H9 (cell line): ENCODE results near the gene IKZF1. TPM values are rescaled to one million over a fixed set of nuclear protein-coding genes. Genes with fewer than 3 reads are reported as not detected.

ENCODE experiments used
- DNase-seq: peaks from one replicate; pipeline ENCODE4 v3.0.0-alpha.2; 2017
- H2AFZ ChIP-seq: one replicate; pipeline ENCODE4 v1.6.1; 2013; ENCODE audit warnings: mild to moderate bottlenecking, low read length, control low read depth, moderate library complexity
- H2AK5ac ChIP-seq: 2 replicates; pipeline ENCODE4 v1.6.1; 2013; ENCODE audit warnings: low read length, control low read depth, mixed read lengths; ENCODE audit not compliant: insufficient read length
- H2BK120ac ChIP-seq: one replicate; pipeline ENCODE4 v1.6.1; 2013; ENCODE audit warnings: low read depth, mild to moderate bottlenecking, low read length, control low read depth, inconsistent platforms; ENCODE audit not compliant: poor library complexity, severe bottlenecking
- H2BK12ac ChIP-seq: 2 replicates; pipeline ENCODE4 v1.6.1; 2013; ENCODE audit warnings: low read length, control low read depth, mixed read lengths, low read depth; ENCODE audit not compliant: insufficient read length
- H2BK15ac ChIP-seq: 2 replicates; pipeline ENCODE4 v1.6.1; 2013; ENCODE audit warnings: low read depth, low read length, control low read depth
- H2BK20ac ChIP-seq: one replicate; pipeline ENCODE4 v1.6.1; 2013; ENCODE audit warnings: low read depth, mild to moderate bottlenecking, low read length, control low read depth, inconsistent platforms; ENCODE audit not compliant: poor library complexity, severe bottlenecking
- H2BK5ac ChIP-seq: 2 replicates; pipeline ENCODE4 v1.6.1; 2013; ENCODE audit warnings: low read length, control low read depth, mixed read lengths; ENCODE audit not compliant: insufficient read length
- H3K14ac ChIP-seq: 2 replicates; pipeline ENCODE4 v1.6.1; 2013; ENCODE audit warnings: low read length, control low read depth; ENCODE audit not compliant: insufficient read depth
- H3K18ac ChIP-seq: 2 replicates; pipeline ENCODE4 v1.6.1; 2013; ENCODE audit warnings: low read depth, mild to moderate bottlenecking, mixed read lengths, low read length, control low read depth; ENCODE audit not compliant: insufficient read length
- H3K23ac ChIP-seq: 2 replicates; pipeline ENCODE4 v1.6.1; 2013; ENCODE audit warnings: low read length, control low read depth, mixed read lengths, low read depth; ENCODE audit not compliant: insufficient read length
- H3K23me2 ChIP-seq: 2 replicates; pipeline ENCODE4 v1.6.1; 2013; ENCODE audit warnings: low read depth, mild to moderate bottlenecking, mixed read lengths, low read length, control low read depth; ENCODE audit not compliant: insufficient read length, poor library complexity, severe bottlenecking
- H3K27ac ChIP-seq: 2 replicates; pipeline ENCODE4 v1.5.1; 2013; ENCODE audit warnings: low read length, control low read depth, mixed read lengths, low read depth; ENCODE audit not compliant: insufficient read length
- H3K27me3 ChIP-seq: 2 replicates; pipeline ENCODE4 v1.6.1; 2013; ENCODE audit warnings: low read length, control low read depth, inconsistent platforms; ENCODE audit not compliant: insufficient read depth
- H3K4ac ChIP-seq: 2 replicates; pipeline ENCODE4 v1.6.1; 2013; ENCODE audit warnings: low read depth, mild to moderate bottlenecking, control low read depth, inconsistent platforms, low read length, moderate library complexity
- H3K4me1 ChIP-seq: 2 replicates; pipeline ENCODE4 v1.6.1; 2013; ENCODE audit warnings: low read length, control low read depth, inconsistent platforms; ENCODE audit not compliant: insufficient read depth
- H3K4me2 ChIP-seq: 2 replicates; pipeline ENCODE4 v1.6.1; 2013; ENCODE audit warnings: low read length, control low read depth, mixed read lengths; ENCODE audit not compliant: insufficient read length, insufficient read depth
- H3K56ac ChIP-seq: 2 replicates; pipeline ENCODE4 v1.6.1; 2013; ENCODE audit warnings: low read depth, mild to moderate bottlenecking, mixed read lengths, low read length, control low read depth; ENCODE audit not compliant: insufficient read length
- H3K79me1 ChIP-seq: 2 replicates; pipeline ENCODE4 v1.6.1; 2013; ENCODE audit warnings: low read depth, mild to moderate bottlenecking, moderate library complexity, low read length, control low read depth, inconsistent platforms; ENCODE audit not compliant: insufficient read depth, poor library complexity, severe bottlenecking
- H3K79me2 ChIP-seq: 2 replicates; pipeline ENCODE4 v1.6.1; 2013; ENCODE audit warnings: low read length, control low read depth, inconsistent platforms; ENCODE audit not compliant: insufficient read depth
- H3K9ac ChIP-seq: 2 replicates; pipeline ENCODE4 v1.6.1; 2013; ENCODE audit warnings: low read length, control low read depth, mixed read lengths; ENCODE audit not compliant: insufficient read length; ENCODE audit errors: extremely low read depth
- H3K9me3 ChIP-seq: one replicate; pipeline ENCODE4 v1.6.1; 2013; ENCODE audit warnings: low read depth, low read length, inconsistent platforms; ENCODE audit not compliant: control insufficient read depth
- H3T11ph ChIP-seq: one replicate; pipeline ENCODE4 v1.6.1; 2013; ENCODE audit warnings: mild to moderate bottlenecking, low read length, control low read depth, inconsistent platforms
- H4K20me1 ChIP-seq: one replicate; pipeline ENCODE4 v1.6.1; 2013; ENCODE audit not compliant: control insufficient read depth, insufficient read length, insufficient read depth
- H4K5ac ChIP-seq: 2 replicates; pipeline ENCODE4 v1.6.1; 2013; ENCODE audit warnings: low read depth, mild to moderate bottlenecking, mixed read lengths, low read length, control low read depth; ENCODE audit not compliant: insufficient read length
- H4K8ac ChIP-seq: replicated peaks from 2 replicates; pipeline ENCODE4 v1.6.1; 2013; ENCODE audit warnings: low read length, control low read depth, mixed read lengths, low read depth; ENCODE audit not compliant: insufficient read length
- H4K91ac ChIP-seq: 2 replicates; pipeline ENCODE4 v1.6.1; 2013; ENCODE audit warnings: low read depth, mild to moderate bottlenecking, moderate library complexity, mixed read lengths, low read length, control low read depth; ENCODE audit not compliant: insufficient read length
- H3K27ac Mint-ChIP-seq, 3 experiments: 2 replicates in 2 of 3; 3 replicates in 1 of 3; pipeline ENCODE4 v1.8.0; 2020 to 2021; ENCODE audit warnings: mixed read lengths in 3 of 3, mild to moderate bottlenecking in 1 of 3, moderate library complexity in 1 of 3
- H3K27me3 Mint-ChIP-seq: 2 replicates; pipeline ENCODE4 v1.8.0; 2021; ENCODE audit warnings: low read depth, mild to moderate bottlenecking, moderate library complexity, mixed read lengths
- H3K36me3 Mint-ChIP-seq, 3 experiments: 2 replicates in 2 of 3; 3 replicates in 1 of 3; pipeline ENCODE4 v1.8.0; 2020 to 2021; ENCODE audit warnings: low read depth in 3 of 3, mixed read lengths in 3 of 3; ENCODE audit not compliant: insufficient read depth in 1 of 3
- H3K4me1 Mint-ChIP-seq, 2 experiments: 2 replicates each; pipeline ENCODE4 v1.8.0; 2020; ENCODE audit warnings: mixed read lengths in 2 of 2
- H3K4me3 Mint-ChIP-seq, 2 experiments: 2 replicates in 1 of 2; 3 replicates in 1 of 2; pipeline ENCODE4 v1.8.0; 2020 to 2021; ENCODE audit warnings: mild to moderate bottlenecking in 2 of 2, mixed read lengths in 2 of 2, moderate library complexity in 1 of 2
- H3K9me3 Mint-ChIP-seq, 2 experiments: 2 replicates in 1 of 2; 3 replicates in 1 of 2; pipeline ENCODE4 v1.8.0; 2020; ENCODE audit warnings: mild to moderate bottlenecking in 2 of 2, mixed read lengths in 2 of 2, moderate library complexity in 1 of 2
- CTCF ChIP-seq: fragments of 200-600 bp; sonication (generic); conservative IDR thresholded peaks from 3 replicates; pipeline ENCODE4 v1.8.0; 2021; ENCODE audit warnings: antibody characterized with exemption, mild to moderate bottlenecking
- WGBS: extraction: QIAGEN DNeasy Blood & Tissue Kit; methylation state at CpG from one replicate; pipeline ENCODE4 v1.1.7; 2013; ENCODE audit warnings: missing lambda C conversion rate, low lambda C conversion rate, mixed read lengths; ENCODE audit not compliant: insufficient read length; ENCODE audit errors: extremely low coverage; 5-methylcytosine and 5-hydroxymethylcytosine counted together
- total RNA-seq: library from RNA; stranded (reverse); gene quantifications from 2 replicates; pipeline ENCODE4 v1.2.1, GENCODE V29; 2021

The IKZF1 gene
- total RNA-seq, 1 experiment from 2014 or later: 0.98 TPM

DNA sequence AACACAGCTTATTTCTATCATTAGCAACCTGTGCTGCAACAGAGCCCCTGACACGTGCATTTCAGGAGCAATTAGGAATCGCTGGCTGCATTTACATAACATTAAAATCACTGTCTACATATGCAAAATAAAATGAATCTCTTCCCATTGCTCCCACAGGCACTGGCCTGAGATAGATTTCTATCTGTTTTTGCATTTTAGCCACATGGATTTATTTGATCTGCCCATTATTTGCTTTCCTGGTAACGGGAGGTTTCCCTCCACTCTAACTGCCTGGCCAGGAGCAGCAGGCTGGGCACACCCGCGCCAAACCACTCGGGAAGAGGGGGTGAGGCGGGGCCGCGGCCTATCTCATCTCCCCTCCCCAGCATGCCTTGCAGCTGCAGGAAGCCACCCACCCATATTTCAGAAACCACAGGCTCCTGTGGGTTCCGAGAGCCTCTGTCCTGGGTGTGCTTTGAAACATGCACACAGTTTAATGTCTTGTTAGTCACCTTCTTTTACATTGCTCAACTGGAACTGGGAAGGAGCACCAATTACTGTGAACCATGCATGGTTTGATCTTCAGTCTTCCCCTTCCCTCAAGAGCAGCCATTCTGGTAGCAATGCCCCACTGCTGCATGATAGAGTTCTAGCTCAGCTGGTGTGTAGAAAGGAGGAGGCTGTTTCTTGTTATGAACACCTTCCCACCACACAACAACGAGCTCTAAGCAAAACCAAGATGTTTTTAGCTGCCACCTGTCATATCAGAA lies 37.7 kb upstream of the IKZF1 start:
- H3K27ac Mint-ChIP-seq: no peak overlapping the region
- H3K27me3 ChIP-seq: no peaks in the 10 kb centered on the region
- peaks cover 3% of the 10 kb centered on the region; the same call in 1 of the 2 replicates for H3K4me1 ChIP-seq
- H2AK5ac ChIP-seq: no peak overlapping the region
- no peak overlapping the region for H4K8ac ChIP-seq
- H4K5ac ChIP-seq: no peak overlapping the region
- no peaks in the 10 kb centered on the region for H3K36me3 Mint-ChIP-seq
- no peak overlapping the region for H3K4me2 ChIP-seq
- no peaks in the 10 kb centered on the region for H3K79me1 ChIP-seq
- no peak overlapping the region for H3K14ac ChIP-seq
- no peak overlapping the region for H3T11ph ChIP-seq
- H4K20me1 ChIP-seq: no peaks in the 10 kb centered on the region
- H3K18ac ChIP-seq: no peak overlapping the region
- TF ChIP-seq CTCF: no peak
- no peak for DNase-seq
- no peak overlapping the region for H2AFZ ChIP-seq
- H2BK5ac ChIP-seq: no peak overlapping the region
- H3K56ac ChIP-seq: no peak overlapping the region
- H3K4ac ChIP-seq: no peak overlapping the region
- H3K9ac ChIP-seq: no peak overlapping the region
- no peak overlapping the region for H4K91ac ChIP-seq
- H3K79me2 ChIP-seq: no peaks in the 10 kb centered on the region
- no peak overlapping the region for H2BK15ac ChIP-seq
- H2BK120ac ChIP-seq: no peak overlapping the region
- no peak overlapping the region for H3K27ac ChIP-seq
- H3K9me3 Mint-ChIP-seq: no peaks in the 10 kb centered on the region
- H3K4me1 Mint-ChIP-seq: peaks cover 9% of the 10 kb centered on the region in 2 experiments
- H2BK12ac ChIP-seq: no peak overlapping the region
- H3K23ac ChIP-seq: no peak overlapping the region
- WGBS: no CpG with 5 or more reads among the region's 11 CpGs
- H3K23me2 ChIP-seq: no peaks in the 10 kb centered on the region
- H2BK20ac ChIP-seq: no peak overlapping the region
- no peak overlapping the region for H3K4me3 Mint-ChIP-seq
- no peaks in the 10 kb centered on the region for H3K9me3 ChIP-seq
- H3K27me3 Mint-ChIP-seq: peaks cover 2% of the 10 kb centered on the region
